ENCODE data around the gene AMBRA1.

The AMBRA1 gene

GRCh38 chr11:46512261-46512881 lies 81.5 kb downstream of the AMBRA1 start:
- DNase-seq (ENCODE audit: low read depth) = no peak
- H3K4me3 ChIP-seq (replicated peaks; ENCODE audit: low read depth, low read length) = no peak overlapping the region
- no peak for TF ChIP-seq CTCF (IDR thresholded peaks at IDR 0.05; ENCODE audit: low read length, missing control alignments)

- DNase-seq (ENCODE audit: low read depth) = no peak
- no peak overlapping the region for H3K4me3 ChIP-seq (replicated peaks; ENCODE audit: low read depth, low read length)
- TF ChIP-seq CTCF (IDR thresholded peaks at IDR 0.05; ENCODE audit: low read length, missing control alignments) = no peak
Measured at GRCh38 chr11:46511342-46511741, 82.5 kb downstream of the AMBRA1 start.

GRCh38 chr11:46508360-46508759 lies 85.5 kb downstream of the AMBRA1 start:
- TF ChIP-seq CTCF (IDR thresholded peaks at IDR 0.05; ENCODE audit: low read length, missing control alignments) = no peak
- H3K4me3 ChIP-seq (replicated peaks; ENCODE audit: low read depth, low read length) = no peak overlapping the region
- no peak for DNase-seq (ENCODE audit: low read depth)

GRCh38 chr11:46506483-46506791 lies 87.4 kb downstream of the AMBRA1 start:
- DNase-seq (ENCODE audit: low read depth) = no peak
- TF ChIP-seq CTCF (IDR thresholded peaks at IDR 0.05; ENCODE audit: low read length, missing control alignments) = no peak
- H3K4me3 ChIP-seq (replicated peaks; ENCODE audit: low read depth, low read length) = no peak overlapping the region

GRCh38 chr11:46505741-46506482 lies 87.9 kb downstream of the AMBRA1 start:
- DNase-seq (ENCODE audit: low read depth) = no peak
- TF ChIP-seq CTCF (IDR thresholded peaks at IDR 0.05; ENCODE audit: low read length, missing control alignments) = no peak
- no peak overlapping the region for H3K4me3 ChIP-seq (replicated peaks; ENCODE audit: low read depth, low read length)

GRCh38 chr11:46504817-46505613 lies 88.8 kb downstream of the AMBRA1 start:
- TF ChIP-seq CTCF (IDR thresholded peaks at IDR 0.05; ENCODE audit: low read length, missing control alignments) = no peak
- H3K4me3 ChIP-seq (replicated peaks; ENCODE audit: low read depth, low read length) = no peak overlapping the region
- no peak for DNase-seq (ENCODE audit: low read depth)

Data from fibroblast of pulmonary artery (primary cell).